Effector memory CD4-positive, alpha-beta T cell (primary cell): ENCODE data around the gene YIPF3.
A peak's percentile ranks its signal among the peaks of the same experiment; 100 is the strongest.

Experiments used
- DNase-seq, 3 donors: peaks; one replicate each; pipeline ENCODE4 v3.0.0-alpha.2; 2020
- H3K27ac ChIP-seq: 2 replicates; pipeline ENCODE4 v1.7.0; 2013; ENCODE audit warnings: mild to moderate bottlenecking, low read length, moderate library complexity; ENCODE audit not compliant: insufficient read depth, poor library complexity, severe bottlenecking
- H3K27me3 ChIP-seq: replicated peaks from 2 replicates; pipeline ENCODE4 v1.7.0; 2013; ENCODE audit warnings: mild to moderate bottlenecking, low read length; ENCODE audit not compliant: insufficient read depth, control insufficient read depth, poor library complexity, severe bottlenecking
- H3K36me3 ChIP-seq: 2 replicates; pipeline ENCODE4 v1.7.0; 2013; ENCODE audit warnings: mild to moderate bottlenecking, low read length, moderate library complexity; ENCODE audit not compliant: control insufficient read depth, insufficient read depth
- H3K4me1 ChIP-seq: 2 replicates; pipeline ENCODE4 v1.7.0; 2013; ENCODE audit warnings: low read length, mild to moderate bottlenecking; ENCODE audit not compliant: control insufficient read depth, insufficient read depth, poor library complexity, severe bottlenecking
- H3K4me3 ChIP-seq: 2 replicates; pipeline ENCODE4 v1.7.0; 2013; ENCODE audit warnings: low read length, low read depth, mild to moderate bottlenecking; ENCODE audit not compliant: insufficient read depth, poor library complexity, severe bottlenecking
- H3K9me3 ChIP-seq: 2 replicates; pipeline ENCODE4 v1.7.0; 2013; ENCODE audit warnings: mild to moderate bottlenecking, low read length, moderate library complexity; ENCODE audit not compliant: control insufficient read depth

YIPF3 gene

DNA sequence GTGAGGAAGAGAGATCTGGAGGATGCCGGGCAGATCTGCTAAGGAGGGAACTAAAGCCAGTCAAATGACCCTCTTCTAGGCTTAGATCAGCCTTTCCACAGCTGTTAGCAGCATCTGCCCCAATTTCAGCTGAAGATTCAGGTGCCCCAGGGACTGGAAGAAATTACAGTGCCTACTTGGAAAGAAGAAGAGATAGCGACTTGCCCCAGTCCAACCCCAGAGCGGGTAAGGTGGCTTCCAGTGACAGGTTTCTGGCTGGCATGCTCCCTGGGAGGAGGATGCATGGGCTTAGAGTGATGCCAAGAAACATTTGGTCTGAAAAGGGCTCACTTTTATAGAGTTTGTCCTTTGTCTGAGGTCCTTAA, 38.7 kb downstream of the YIPF3 start:
- peak overlapping the region; percentile 93 for H3K27ac ChIP-seq
- DNase-seq = no peak
- no peaks in the 10 kb centered on the region for H3K9me3 ChIP-seq
- peaks cover 4% of the 10 kb centered on the region for H3K36me3 ChIP-seq
- H3K4me1 ChIP-seq = peaks cover 14% of the 10 kb centered on the region
- H3K27me3 ChIP-seq = no peaks in the 10 kb centered on the region
- H3K4me3 ChIP-seq = peak overlapping the region; percentile 92

DNA sequence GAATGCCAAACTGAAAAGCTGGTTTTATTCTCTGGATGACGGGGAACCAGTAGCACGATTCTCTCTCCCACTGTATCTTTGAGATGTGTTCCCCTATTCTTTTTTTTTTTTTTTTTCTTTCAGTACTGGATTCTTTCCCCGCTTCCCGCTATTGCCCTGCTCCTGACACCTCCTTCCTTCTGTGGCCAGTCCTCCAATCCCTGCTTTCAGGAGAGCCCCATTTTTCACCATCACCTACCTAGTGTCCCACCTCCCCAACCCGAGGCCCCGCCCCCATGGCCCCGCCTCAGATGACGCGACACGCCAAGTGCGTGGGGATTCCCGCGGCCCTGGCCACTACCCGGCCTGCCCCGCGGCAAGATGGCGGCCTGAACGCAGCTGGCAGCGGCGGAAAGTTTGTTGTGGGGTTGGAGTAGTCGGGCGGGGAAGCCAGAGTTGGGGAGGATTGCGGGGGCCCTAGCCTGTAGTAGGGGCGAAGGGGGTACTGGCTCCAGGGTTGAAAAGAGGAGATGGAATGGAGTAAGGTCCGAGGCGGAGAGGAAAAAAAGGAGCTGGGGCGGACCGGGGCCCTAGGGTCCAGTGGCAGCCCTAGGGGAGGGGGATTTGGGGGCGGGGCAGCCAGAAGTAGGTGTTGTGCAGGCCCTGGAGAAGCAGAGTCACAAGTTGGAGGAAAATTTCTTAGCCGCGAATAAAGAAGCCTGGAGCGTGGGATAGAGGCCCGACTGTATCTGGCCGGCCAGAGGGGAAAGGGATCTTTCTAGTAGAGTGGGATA, 39.3 kb downstream of the YIPF3 start, which contains the start of gene TJAP1:
Gene TJAP1 (plus strand): TSS at position 336 of the 773 bp plus-strand sequence. CDS start 21,432 bp downstream, outside the sequence.
- Histone ChIP-seq H3K4me1 (peaks cover 14% of the 10 kb centered on the region), H3K27ac (peak within 1 kb of the TSS; percentile 93), H3K36me3 (peaks cover 1% of the 10 kb centered on the region), H3K4me3 (peak within 1 kb of the TSS; percentile 92), H3K27me3 (no peaks in the 10 kb centered on the region), H3K9me3 (no peaks in the 10 kb centered on the region)
- peak; percentile 89 to 93 (median 91) for DNase-seq

DNA sequence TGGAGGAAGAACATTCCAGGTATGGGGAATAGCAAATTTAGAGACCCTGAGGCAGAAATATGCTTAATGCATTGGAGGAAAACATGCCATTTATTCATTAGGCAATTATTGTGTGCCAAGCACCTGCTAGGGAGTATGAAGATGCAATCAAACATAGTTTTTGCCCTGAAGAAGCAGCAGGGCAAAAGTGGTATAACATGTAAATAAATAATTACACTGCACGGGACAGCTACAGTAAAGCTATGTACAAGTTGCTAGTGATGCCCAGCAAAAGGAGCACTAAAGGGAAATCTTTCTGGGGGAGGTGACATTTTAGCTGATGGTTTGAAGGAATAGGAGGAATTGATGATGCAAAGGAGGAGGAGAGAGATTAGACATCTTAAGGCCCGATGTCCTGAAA, 40.0 kb downstream of the YIPF3 start:
- no peak for DNase-seq
- Histone ChIP-seq H3K4me1 (peaks cover 14% of the 10 kb centered on the region), H3K36me3 (no peaks in the 10 kb centered on the region), H3K27ac (peak overlapping the region; percentile 93), H3K27me3 (no peaks in the 10 kb centered on the region), H3K9me3 (no peaks in the 10 kb centered on the region), H3K4me3 (peak overlapping the region; percentile 92)

DNA sequence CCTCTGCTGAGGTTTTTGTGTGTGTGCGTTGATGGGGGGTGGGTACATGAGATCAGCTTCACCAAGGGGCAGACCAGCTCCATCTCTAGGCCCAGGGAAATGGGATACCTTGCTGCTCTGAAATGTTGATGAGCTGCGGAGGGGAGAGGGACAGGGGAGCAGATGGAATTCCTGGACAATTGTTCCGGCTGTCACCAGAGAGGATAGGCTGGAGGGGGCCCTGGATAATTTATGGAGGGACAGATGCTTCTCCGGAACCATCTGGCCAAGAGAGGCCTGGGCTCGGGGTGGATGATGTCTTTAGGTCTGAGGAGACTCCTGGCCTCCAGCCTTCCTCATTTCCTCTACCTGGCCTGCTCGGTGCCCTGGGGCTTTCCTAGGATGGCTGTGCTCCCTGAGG, 41.2 kb downstream of the YIPF3 start:
- Histone ChIP-seq H3K4me3 (no peak overlapping the region), H3K27me3 (no peaks in the 10 kb centered on the region), H3K9me3 (no peaks in the 10 kb centered on the region), H3K4me1 (peaks cover 14% of the 10 kb centered on the region), H3K36me3 (no peaks in the 10 kb centered on the region), H3K27ac (no peak overlapping the region)
- no peak for DNase-seq

DNA sequence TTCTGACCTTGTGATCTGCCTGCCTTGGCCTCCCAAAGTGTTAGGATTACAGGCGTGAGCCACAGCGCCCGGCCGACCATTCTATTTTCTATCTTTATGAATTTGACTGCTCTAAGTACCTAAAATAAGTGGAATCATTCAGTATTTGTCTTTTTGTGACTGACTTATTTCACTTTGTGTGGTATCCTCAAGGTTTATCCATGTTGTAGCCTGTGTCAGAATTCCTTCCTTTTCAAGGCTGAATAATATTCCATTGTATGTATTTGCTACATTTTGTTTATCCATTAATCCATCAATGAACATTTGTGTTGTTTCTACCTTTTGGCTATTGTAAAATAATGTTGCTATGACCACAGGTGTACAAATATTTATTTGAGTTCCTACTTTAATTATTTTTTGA, 44.2 kb downstream of the YIPF3 start:
- Histone ChIP-seq H3K27ac (no peak overlapping the region), H3K36me3 (no peaks in the 10 kb centered on the region), H3K9me3 (no peaks in the 10 kb centered on the region), H3K4me3 (no peak overlapping the region), H3K27me3 (no peaks in the 10 kb centered on the region), H3K4me1 (peaks cover 6% of the 10 kb centered on the region)
- DNase-seq = no peak

DNA sequence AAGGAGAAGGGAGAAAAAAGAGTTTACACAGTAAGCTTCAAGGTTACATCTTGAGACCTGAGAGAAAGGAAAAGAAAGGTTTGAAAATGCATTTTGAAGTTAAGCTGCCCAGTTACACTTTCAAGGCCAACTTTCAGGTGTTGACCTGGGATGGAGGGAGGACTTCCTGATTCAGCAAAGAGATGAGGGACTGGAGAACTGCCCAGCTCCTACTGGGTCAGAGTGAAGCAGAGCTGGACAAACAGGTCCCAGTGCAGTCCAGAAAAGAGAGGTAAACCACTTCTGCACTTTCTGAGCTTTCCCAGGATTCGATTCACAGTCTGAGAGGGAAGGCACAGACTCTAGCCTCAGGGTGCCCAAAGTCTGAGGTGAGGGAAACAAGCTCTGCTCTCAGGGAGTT, 45.3 kb downstream of the YIPF3 start:
- Histone ChIP-seq H3K27ac (no peak overlapping the region), H3K4me1 (no peaks in the 10 kb centered on the region)

DNA sequence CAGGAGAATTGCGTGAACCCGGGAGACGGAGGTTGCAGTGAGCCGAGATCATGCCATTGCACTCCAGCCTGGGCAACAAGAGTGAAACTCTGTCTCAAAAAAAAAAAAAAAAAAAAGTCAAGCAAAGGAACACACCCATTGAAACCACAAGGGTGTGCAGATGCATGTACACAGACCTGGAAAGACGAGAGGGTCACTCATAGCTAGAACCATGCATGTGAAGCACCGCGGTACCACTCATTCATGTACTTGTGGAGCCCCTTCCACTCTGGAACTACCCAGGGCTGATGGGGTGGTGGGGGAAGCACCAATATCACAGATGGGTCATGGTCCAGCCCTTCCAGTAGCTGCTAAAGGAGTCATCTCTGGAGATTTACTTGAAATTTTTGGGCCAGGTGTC, 46.8 kb downstream of the YIPF3 start:
- H3K9me3 ChIP-seq = no peaks in the 10 kb centered on the region
- no peak overlapping the region for H3K27ac ChIP-seq
- H3K27me3 ChIP-seq = peaks cover 5% of the 10 kb centered on the region
- H3K4me1 ChIP-seq = no peaks in the 10 kb centered on the region
- DNase-seq = no peak
- no peaks in the 10 kb centered on the region for H3K36me3 ChIP-seq
- no peak overlapping the region for H3K4me3 ChIP-seq

More for the DNA sequence above, 45.3 kb downstream of the YIPF3 start:
- no peak for DNase-seq
- Histone ChIP-seq H3K27me3 (peaks cover 5% of the 10 kb centered on the region), H3K36me3 (no peaks in the 10 kb centered on the region), H3K4me3 (no peak overlapping the region), H3K9me3 (no peaks in the 10 kb centered on the region)

DNA sequence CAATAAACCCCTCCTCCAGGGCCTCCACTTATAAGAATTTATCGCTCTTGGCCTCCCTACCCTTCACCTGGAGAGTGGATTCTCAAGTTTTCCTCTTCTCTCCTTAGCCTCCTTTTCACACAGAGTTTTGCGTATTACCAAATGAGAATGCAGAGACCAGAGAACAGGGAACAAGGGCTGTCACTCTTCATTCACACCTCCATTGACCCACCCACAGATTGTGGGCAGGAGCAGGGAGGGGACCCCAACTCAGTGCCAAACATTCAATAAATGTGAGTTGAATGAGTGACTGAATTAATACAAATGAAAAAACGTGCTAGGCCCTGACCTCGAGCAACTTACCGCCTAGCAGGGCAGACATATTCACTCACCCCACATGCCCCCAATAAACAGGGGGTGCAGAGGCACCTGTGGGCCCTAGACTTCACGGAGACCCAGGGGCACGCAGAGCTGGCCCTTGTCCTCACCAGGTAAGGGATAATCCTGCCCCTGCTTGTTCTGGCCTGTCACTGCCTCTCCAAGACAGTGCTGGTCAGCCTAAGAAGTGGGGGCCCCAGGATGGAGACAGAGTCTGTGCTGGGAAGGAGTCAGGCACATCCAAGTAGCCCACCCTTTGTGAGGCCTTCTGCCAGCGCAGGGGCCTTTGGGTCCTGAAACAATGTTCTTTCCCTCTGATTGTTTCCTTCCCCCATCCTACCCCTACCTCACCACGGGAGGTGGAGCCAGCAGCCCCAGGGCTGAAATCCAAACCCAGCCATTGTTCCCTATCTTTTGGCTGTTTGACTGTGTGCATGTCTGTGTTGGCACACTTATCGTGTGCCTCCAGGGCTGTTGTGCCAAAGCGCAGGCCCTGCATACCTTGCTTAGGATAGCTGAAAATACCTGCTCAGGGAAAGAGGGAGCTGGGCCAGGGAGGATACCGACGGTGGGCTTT, 47.7 kb downstream of the YIPF3 start:
- H3K9me3 ChIP-seq = no peaks in the 10 kb centered on the region
- H3K4me1 ChIP-seq = no peaks in the 10 kb centered on the region
- H3K4me3 ChIP-seq = no peak overlapping the region
- H3K27me3 ChIP-seq = peaks cover 5% of the 10 kb centered on the region
- no peaks in the 10 kb centered on the region for H3K36me3 ChIP-seq
- no peak overlapping the region for H3K27ac ChIP-seq
- no peak for DNase-seq

DNA sequence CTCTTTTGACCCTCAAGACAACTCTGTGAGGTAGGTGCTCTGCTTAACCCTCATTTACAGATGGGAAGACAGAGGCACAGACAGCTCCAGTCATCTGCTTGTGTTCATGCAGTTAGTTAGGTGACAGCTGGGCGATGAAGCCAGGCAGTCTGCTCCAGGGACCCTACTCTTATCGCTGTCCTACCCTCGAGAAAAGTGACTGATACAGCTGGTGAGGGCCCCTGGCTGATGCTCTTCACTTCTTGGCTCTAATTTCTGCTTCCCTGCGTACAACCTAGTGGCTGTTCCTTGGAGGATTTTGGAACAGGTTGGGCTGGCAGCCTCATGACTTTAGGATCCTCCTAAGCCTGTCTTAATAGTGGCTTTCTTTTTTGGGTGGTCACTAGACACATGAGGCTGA, 48.5 kb downstream of the YIPF3 start:
- Histone ChIP-seq H3K4me3 (no peak overlapping the region), H3K9me3 (no peaks in the 10 kb centered on the region), H3K4me1 (no peaks in the 10 kb centered on the region), H3K36me3 (no peaks in the 10 kb centered on the region), H3K27ac (no peak overlapping the region), H3K27me3 (peaks cover 5% of the 10 kb centered on the region)
- no peak for DNase-seq

DNA sequence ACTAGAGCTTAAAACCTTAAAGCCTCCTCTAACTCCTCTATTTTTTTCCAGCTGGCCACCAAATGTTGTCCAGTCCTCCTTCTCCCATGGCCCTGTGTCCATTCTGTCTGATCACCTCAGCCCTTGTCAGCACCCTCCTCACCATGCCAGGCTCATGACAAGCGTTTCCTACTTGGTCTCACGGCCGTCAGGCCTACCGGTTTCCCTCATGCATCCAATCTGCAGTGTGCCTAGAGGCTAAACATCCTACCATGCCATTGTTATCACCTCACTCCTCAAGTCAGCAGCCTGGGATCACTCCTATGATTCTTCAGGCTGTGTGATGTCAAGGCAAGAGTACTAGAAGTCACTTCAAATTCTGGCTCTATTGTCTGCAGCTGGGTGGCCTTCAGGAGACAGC, 49.0 kb downstream of the YIPF3 start:
- Histone ChIP-seq H3K36me3 (no peaks in the 10 kb centered on the region), H3K27me3 (peaks cover 5% of the 10 kb centered on the region), H3K9me3 (no peaks in the 10 kb centered on the region), H3K4me3 (no peak overlapping the region), H3K4me1 (no peaks in the 10 kb centered on the region), H3K27ac (no peak overlapping the region)
- DNase-seq = no peak
